Psoas muscle (tissue), 8 donors: Measurements from ENCODE around the gene C14orf119. TPM values are rescaled to one million over a fixed set of nuclear protein-coding genes. Genes with fewer than 3 reads are reported as not detected.

Experiments
- ATAC-seq, 4 donors: fragments of 200-7000 bp; cut with Tn5 transposase; one replicate each; pipeline ENCODE4 v1.9.1; 2020; ENCODE audit warnings: moderate library complexity in 3 of 4, mild to moderate bottlenecking in 2 of 4
- DNase-seq, 2 donors: peaks; one replicate each; pipeline ENCODE4 v3.0.0-alpha.2; 2020
- H3K27ac ChIP-seq: fragments of 200-600 bp; one replicate; pipeline ENCODE4 v1.8.0; 2022
- H3K27me3 ChIP-seq, 3 donors: fragments of 200-600 bp in 1 of 3; one replicate each; pipeline versions ENCODE4 v1.6.1 to v1.8.0; 2013 to 2022; ENCODE audit warnings: low read length in 2 of 3, mild to moderate bottlenecking in 2 of 3, moderate library complexity in 1 of 3; ENCODE audit not compliant: insufficient read depth in 3 of 3
- H3K36me3 ChIP-seq, 2 donors: fragments of 200-600 bp in 1 of 2; one replicate each; pipeline versions ENCODE4 v1.6.1 to v1.8.0; 2013 to 2022; ENCODE audit warnings: low read depth in 1 of 2, mild to moderate bottlenecking in 1 of 2, moderate library complexity in 1 of 2; ENCODE audit not compliant: insufficient read depth in 1 of 2
- H3K4me1 ChIP-seq: fragments of 200-600 bp; one replicate; pipeline ENCODE4 v1.8.0; 2022
- H3K4me3 ChIP-seq: fragments of 200-600 bp; one replicate; pipeline ENCODE4 v1.8.0; 2022; ENCODE audit warnings: mild to moderate bottlenecking
- H3K9me3 ChIP-seq: fragments of 200-600 bp; one replicate; pipeline ENCODE4 v1.8.0; 2022
- WGBS, 3 donors: extraction: QIAGEN DNeasy Blood & Tissue Kit; methylation state at CpG; one replicate each; pipeline versions ENCODE4 v1.1.6 to v1.1.7; 2013; 5-methylcytosine and 5-hydroxymethylcytosine counted together
- intact Hi-C, 2 donors: fragments of 100-400 bp; cut with DNase I; formaldehyde crosslinking; loops; one replicate each; pipeline versions ENCODE4 v1.11.0 to v1.14.2; 2022
- polyA plus RNA-seq, 3 donors: library from polyadenylated mRNA; stranded (reverse); fragments of 200-250 nt; gene quantifications; one replicate each; pipeline ENCODE4 v1.2.3, GENCODE V29; 2013
- total RNA-seq, 4 donors: library from RNA; stranded (reverse); fragmentation: NEBNext Ultra II Directional in 2 of 4; extraction: Animal tissue kit (Norgen Biotek cat#: 25700) in 2 of 4; gene quantifications; one replicate each; pipeline versions ENCODE4 v1.2.1 to v1.2.4, GENCODE V29; 2021 to 2023
- TF ChIP-seq, protein P1 (sequence below): fragments of 200-600 bp; IDR thresholded peaks from one replicate; pipeline ENCODE4 v1.8.0; 2022; ENCODE audit warnings: antibody characterized with exemption
- donor health status: healthy with polysubstance abuse.
- donor health status: DM: no; HTN: no; CAD: no; lungs with moderate emphysema.
- donor health status: Bipolar disorder and iron deficiency.
- donor health status: healthy.
- donor health status: DM: yes; HTN: yes; CAD: no.
- donor health status: DM: no; HTN: no; CAD: no.
- donor health status: DM: no; HTN: no; CAD: no.
- donor health status: DM: yes; HTN: yes; CAD: no.

C14orf119 gene
- total and polyA plus RNA-seq, 7 donors = 23.2 to 65.3 (median 28.8) TPM

DNA sequence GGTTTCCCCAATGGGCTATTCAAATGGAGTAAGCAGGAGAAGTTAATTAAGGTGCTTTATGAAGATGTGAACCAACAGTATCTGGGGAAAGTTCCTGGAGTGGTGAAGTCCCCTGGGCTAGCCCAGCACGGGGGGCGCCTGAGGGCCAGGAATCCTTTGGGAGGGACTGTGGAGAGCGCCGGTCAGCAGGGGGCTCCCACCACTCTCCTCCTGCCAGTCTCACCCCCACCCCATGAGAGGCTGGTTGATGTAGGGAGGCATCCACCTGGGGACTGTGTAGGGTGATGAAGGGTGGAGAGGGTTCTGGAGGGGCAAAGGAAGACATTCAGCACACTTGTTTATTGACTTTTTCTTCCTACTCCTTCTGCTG lies 19.3 kb downstream of the C14orf119 start:
- Histone ChIP-seq H3K27ac (no peak overlapping the region), H3K4me3 (no peak overlapping the region), H3K27me3 (peaks cover 0 to 7% (median 3%) of the 10 kb centered on the region in 3 donors), H3K36me3 (no peaks in the 10 kb centered on the region), H3K9me3 (no peaks in the 10 kb centered on the region), H3K4me1 (peaks cover 8% of the 10 kb centered on the region)
- no peak for DNase-seq
- WGBS, 3 donors = 52 to 63% (median 55%) methylated on average over 4 of the region's 4 CpGs
- TF ChIP-seq, protein P1, sequence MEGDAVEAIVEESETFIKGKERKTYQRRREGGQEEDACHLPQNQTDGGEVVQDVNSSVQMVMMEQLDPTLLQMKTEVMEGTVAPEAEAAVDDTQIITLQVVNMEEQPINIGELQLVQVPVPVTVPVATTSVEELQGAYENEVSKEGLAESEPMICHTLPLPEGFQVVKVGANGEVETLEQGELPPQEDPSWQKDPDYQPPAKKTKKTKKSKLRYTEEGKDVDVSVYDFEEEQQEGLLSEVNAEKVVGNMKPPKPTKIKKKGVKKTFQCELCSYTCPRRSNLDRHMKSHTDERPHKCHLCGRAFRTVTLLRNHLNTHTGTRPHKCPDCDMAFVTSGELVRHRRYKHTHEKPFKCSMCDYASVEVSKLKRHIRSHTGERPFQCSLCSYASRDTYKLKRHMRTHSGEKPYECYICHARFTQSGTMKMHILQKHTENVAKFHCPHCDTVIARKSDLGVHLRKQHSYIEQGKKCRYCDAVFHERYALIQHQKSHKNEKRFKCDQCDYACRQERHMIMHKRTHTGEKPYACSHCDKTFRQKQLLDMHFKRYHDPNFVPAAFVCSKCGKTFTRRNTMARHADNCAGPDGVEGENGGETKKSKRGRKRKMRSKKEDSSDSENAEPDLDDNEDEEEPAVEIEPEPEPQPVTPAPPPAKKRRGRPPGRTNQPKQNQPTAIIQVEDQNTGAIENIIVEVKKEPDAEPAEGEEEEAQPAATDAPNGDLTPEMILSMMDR = no peak
- ATAC-seq = peak; percentile 3 to 24 (median 18)
- intact Hi-C loops = loop anchor here in 1 of 2 donors (5.0 kb wide), 1 partner anchor 163 kb away; no protein-coding TSS in a partner anchor

DNA sequence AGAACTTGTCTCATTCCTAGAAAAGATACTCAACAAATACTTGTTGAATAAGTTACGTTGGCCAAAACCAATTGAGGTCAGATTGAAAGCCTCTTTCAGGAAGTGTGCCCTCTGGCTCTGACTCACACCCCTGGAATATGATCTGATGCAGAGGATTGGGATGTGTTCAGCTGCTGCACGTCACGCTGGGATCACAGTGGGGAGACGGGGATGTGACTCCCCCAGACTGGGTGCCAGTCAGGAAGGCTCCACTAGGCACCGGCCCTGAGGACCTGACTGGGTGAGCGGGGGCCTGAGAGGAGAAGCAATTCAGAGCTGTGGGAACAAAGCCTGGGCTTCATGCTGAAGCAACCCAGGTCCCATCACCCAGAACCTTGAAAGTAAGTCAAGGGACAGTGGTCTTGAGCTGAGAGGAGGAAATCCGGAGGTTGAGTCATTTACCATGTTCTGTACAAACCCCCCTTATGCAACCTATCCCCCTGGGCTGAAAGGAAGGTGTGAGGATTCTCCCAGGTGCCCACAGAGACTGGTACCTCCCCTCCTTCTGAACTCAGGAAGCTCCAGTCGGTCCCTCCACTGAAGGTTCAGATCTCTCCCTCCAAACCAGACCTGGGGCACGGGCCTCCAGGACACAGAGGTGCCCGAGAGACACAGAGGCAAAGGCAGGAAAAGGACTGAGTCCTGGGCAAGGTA lies 19.9 kb downstream of the C14orf119 start:
- 54 to 64% (median 54%) methylated on average over 10 of the region's 10 CpGs for WGBS, 3 donors
- peak; percentile 78 to 85 (median 80) for ATAC-seq
- Histone ChIP-seq H3K4me3 (no peak overlapping the region), H3K9me3 (no peaks in the 10 kb centered on the region), H3K4me1 (peaks cover 8% of the 10 kb centered on the region), H3K36me3 (no peaks in the 10 kb centered on the region), H3K27ac (no peak overlapping the region), H3K27me3 (peaks cover 0 to 7% (median 3%) of the 10 kb centered on the region in 3 donors)
- peak; percentile 52 to 66 for DNase-seq
- TF ChIP-seq, protein P1 = no peak
- intact Hi-C loops = loop anchor here in 1 of 2 donors (5.0 kb wide), 1 partner anchor 162 kb away; no protein-coding TSS in a partner anchor

DNA sequence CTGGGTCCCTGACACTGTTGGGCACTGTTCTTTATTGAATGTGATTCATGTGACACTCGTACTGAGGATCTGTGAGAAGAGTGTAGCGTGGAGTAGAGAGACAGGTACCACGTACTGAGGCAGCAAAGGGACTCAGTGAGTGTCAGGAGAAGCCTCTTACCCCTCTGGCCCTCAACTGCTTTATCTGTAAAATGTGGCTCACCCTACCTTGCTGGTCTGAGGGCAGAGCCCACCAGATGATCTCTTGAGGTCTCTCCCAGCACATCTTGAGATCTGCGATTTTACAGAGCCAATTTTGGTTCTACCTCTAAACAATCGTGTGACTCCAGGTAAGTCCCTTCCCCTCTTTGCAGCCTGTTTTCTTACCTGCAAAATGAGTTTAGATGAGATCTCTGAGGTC lies 20.6 kb downstream of the C14orf119 start:
- H3K36me3 ChIP-seq = no peaks in the 10 kb centered on the region
- DNase-seq (no peak), ATAC-seq (no peak)
- no peak overlapping the region for H3K27ac ChIP-seq
- no peaks in the 10 kb centered on the region for H3K9me3 ChIP-seq
- H3K4me3 ChIP-seq = no peak overlapping the region
- TF ChIP-seq, protein P1 = no peak
- peaks cover 0 to 7% (median 3%) of the 10 kb centered on the region in 3 donors for H3K27me3 ChIP-seq
- WGBS, 3 donors = 82 to 88% (median 87%) methylated on average over 5 of the region's 5 CpGs
- H3K4me1 ChIP-seq = peaks cover 8% of the 10 kb centered on the region
- intact Hi-C loops = loop anchor here in 1 of 2 donors (5.0 kb wide), 1 partner anchor 161 kb away; no protein-coding TSS in a partner anchor

DNA sequence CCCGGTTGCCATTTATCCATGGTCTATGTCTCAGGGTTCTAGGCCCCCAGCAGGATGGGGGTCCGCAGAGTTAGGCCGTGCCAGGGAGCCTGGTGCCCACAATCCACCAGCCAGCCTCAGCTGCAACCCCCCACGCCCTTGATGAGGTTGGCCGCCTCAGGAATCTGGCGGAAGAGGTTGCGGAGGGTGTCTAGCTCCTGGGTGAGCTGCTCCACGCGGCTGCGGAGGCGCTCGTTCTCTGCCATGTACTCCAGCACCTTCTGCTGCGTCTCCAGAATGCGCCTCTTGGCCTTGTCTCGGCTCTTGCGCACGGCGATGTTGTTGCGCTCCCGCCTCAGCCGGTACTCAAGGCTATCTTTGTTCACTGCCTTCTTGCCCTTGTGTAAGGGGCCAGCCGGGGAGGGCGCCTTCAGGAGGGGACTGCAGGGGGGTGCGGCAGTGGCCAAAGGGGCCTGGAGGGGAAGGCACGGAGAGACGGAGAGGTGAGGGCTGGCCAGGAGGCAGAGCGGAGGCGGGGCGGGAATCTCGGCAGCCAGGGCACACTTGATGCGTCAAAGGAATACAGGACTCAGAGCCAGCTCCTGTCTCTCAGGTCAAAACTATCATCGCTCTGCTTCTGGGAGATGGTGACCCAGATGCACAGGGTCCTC lies 22.2 kb downstream of the C14orf119 start:
- intact Hi-C loops = loop anchor here in 1 of 2 donors (5.0 kb wide), 1 partner anchor 160 kb away; no protein-coding TSS in a partner anchor
- WGBS, 3 donors = 86 to 93% (median 89%) methylated on average over 30 to 32 of the region's 32 CpGs
- Histone ChIP-seq H3K4me1 (peaks cover 13% of the 10 kb centered on the region), H3K27ac (no peak overlapping the region), H3K27me3 (peaks cover 0 to 3% (median 2%) of the 10 kb centered on the region in 3 donors), H3K9me3 (no peaks in the 10 kb centered on the region), H3K4me3 (no peak overlapping the region), H3K36me3 (no peaks in the 10 kb centered on the region)
- ATAC-seq (no peak), DNase-seq (no peak)
- TF ChIP-seq, protein P1 = no peak
